HCT116 (cell line): Measurements from ENCODE around the gene NPPB.

Experiments used
- CTCF ChIP-seq, 3 experiments: fragments of 200-600 bp in 1 of 3; sonication (generic) in 1 of 3; IDR thresholded peaks in 2 of 3; conservative IDR thresholded peaks in 1 of 3; 2 replicates each; pipeline ENCODE4 v1.5.1; 2012 to 2017; ENCODE audit warnings: low read depth in 2 of 3, low read length in 2 of 3, antibody characterized with exemption in 1 of 3, borderline replicate concordance in 1 of 3, control low read depth in 1 of 3, mild to moderate bottlenecking in 1 of 3, mixed read lengths in 1 of 3, mixed run types in 1 of 3, moderate library complexity in 1 of 3; ENCODE audit not compliant: insufficient read depth in 1 of 3
- EZH2 ChIP-seq: fragments of 200-600 bp; sonication (generic); IDR thresholded peaks from 2 replicates; pipeline ENCODE4 v1.6.1; 2017; ENCODE audit warnings: antibody characterized with exemption, mixed run types
- POLR2A ChIP-seq: IDR thresholded peaks from 2 replicates; pipeline ENCODE4 v1.7.0; 2011; ENCODE audit warnings: borderline replicate concordance; ENCODE audit not compliant: insufficient read depth, insufficient read length; ENCODE audit errors: extremely low read depth
- POLR2AphosphoS5 ChIP-seq: IDR thresholded peaks from 2 replicates; pipeline ENCODE4 v1.6.1; 2011; ENCODE audit warnings: mild to moderate bottlenecking, low read depth, low read length, moderate library complexity

DNA sequence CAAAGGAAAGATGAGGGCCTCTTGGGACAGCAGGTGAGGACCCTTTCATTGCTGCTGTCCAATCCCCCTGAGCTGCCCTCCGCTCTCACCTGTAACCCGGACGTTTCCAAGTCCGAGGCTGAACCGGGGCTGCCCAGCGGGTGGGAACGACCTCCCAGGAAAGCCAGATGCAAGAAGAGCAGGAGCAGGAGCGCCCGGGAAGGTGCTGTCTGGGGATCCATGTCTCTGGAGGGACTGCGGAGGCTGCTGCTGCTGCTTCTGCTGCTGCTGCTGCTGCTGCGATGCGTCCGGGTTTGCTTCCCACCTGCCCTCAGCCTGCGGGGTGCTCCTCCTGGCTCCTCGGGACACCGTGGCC is at the start of gene NPPB:
- TF ChIP-seq CTCF (IDR thresholded peaks at IDR 0.05 in 2 of 3, conservative IDR thresholded peaks at IDR 0.05 in 1 of 3; ENCODE audit: borderline replicate concordance in 1 of 3, insufficient read depth in 1 of 3, low read depth in 2 of 3, low read length in 2 of 3) (no peak), EZH2 (no peak), POLR2A (no peak), POLR2AphosphoS5 (no peak)
